Heart left ventricle (tissue), 16 donors: ENCODE data around the gene S100A14. TPM values are rescaled to one million over a fixed set of nuclear protein-coding genes. Genes with fewer than 3 reads are reported as not detected.
A peak's percentile ranks its signal among the peaks of the same experiment; 100 is the strongest.

Source experiments
- ATAC-seq, 4 donors: fragments of 200-7000 bp; cut with Tn5 transposase; one replicate each; pipeline ENCODE4 v1.9.1; 2020 to 2022; ENCODE audit warnings: moderate library complexity in 4 of 4, mild to moderate bottlenecking in 3 of 4, moderate number of reproducible peaks in 1 of 4
- DNase-seq, 5 donors: peaks; one replicate each; pipeline ENCODE4 v3.0.0-alpha.2; 2020
- H3K27ac ChIP-seq, 12 donors: fragments of 200-600 bp; sonication (generic) in 4 of 12; one replicate each; pipeline versions ENCODE4 v1.5.0 to v1.8.0; 2016 to 2022; ENCODE audit warnings: mild to moderate bottlenecking in 2 of 12
- H3K27me3 ChIP-seq, 9 donors: fragments of 200-600 bp; sonication (generic) in 2 of 9; one replicate each; pipeline versions ENCODE4 v1.5.1 to v1.8.0; 2016 to 2022; ENCODE audit warnings: mild to moderate bottlenecking in 3 of 9
- H3K36me3 ChIP-seq, 9 donors: fragments of 200-600 bp; sonication (generic) in 2 of 9; one replicate each; pipeline versions ENCODE4 v1.5.0 to v1.8.0; 2018 to 2022; ENCODE audit warnings: mild to moderate bottlenecking in 2 of 9
- H3K4me1 ChIP-seq, 12 donors: fragments of 200-600 bp; sonication (generic) in 4 of 12; one replicate each; pipeline versions ENCODE4 v1.5.0 to v1.8.0; 2016 to 2022; ENCODE audit warnings: mild to moderate bottlenecking in 3 of 12
- H3K4me3 ChIP-seq, 12 donors: fragments of 200-600 bp; sonication (generic) in 4 of 12; one replicate each; pipeline versions ENCODE4 v1.5.0 to v1.8.0; 2017 to 2022; ENCODE audit warnings: mild to moderate bottlenecking in 9 of 12, moderate library complexity in 4 of 12
- H3K9me3 ChIP-seq, 12 donors: fragments of 200-600 bp; sonication (generic) in 4 of 12; one replicate each; pipeline versions ENCODE4 v1.5.0 to v1.8.0; 2016 to 2022; ENCODE audit warnings: mild to moderate bottlenecking in 1 of 12
- POLR2A ChIP-seq, 2 donors: fragments of 450-650 bp; IDR thresholded peaks; one replicate each; pipeline ENCODE4 v1.6.1; 2017; ENCODE audit warnings: antibody characterized with exemption in 2 of 2, mild to moderate bottlenecking in 2 of 2, moderate library complexity in 2 of 2
- WGBS, 4 donors: extraction: QIAGEN DNeasy Blood & Tissue Kit in 2 of 4; methylation state at CpG; one replicate each; pipeline versions ENCODE4 v1.1.5 to v1.1.7; 2013 to 2018; 5-methylcytosine and 5-hydroxymethylcytosine counted together
- intact Hi-C, 10 donors: fragments of 100-400 bp; cut with DNase I; formaldehyde crosslinking; loops; one replicate each; pipeline versions ENCODE4 v1.11.1 to v1.14.2; 2022
- polyA plus RNA-seq, 2 donors: library from polyadenylated mRNA; stranded (reverse); fragments of 200-250 nt; gene quantifications; one replicate each; pipeline ENCODE4 v1.2.3, GENCODE V29; 2013
- total RNA-seq, 9 donors: library from RNA; depleted of rRNA in 2 of 9; stranded (reverse); fragments of >200 nt in 2 of 9; fragmentation: NEBNext Ultra II Directional in 3 of 9; extraction: Animal tissue kit (Norgen Biotek cat#: 25700) in 3 of 9; gene quantifications; one replicate each; pipeline versions ENCODE4 v1.1.0 to v1.2.4, GENCODE V29; 2016 to 2023
- TF ChIP-seq, protein P1 (sequence below), 12 donors: fragments of 200-600 bp; sonication (generic) in 4 of 12; IDR thresholded peaks; one replicate each; pipeline versions ENCODE4 v1.5.0 to v1.8.0; 2018 to 2022; ENCODE audit warnings: antibody characterized with exemption in 12 of 12, mild to moderate bottlenecking in 5 of 12
- donor health status: ischemic (EF 13 %, LVEDD 7.1; RV severe dilation, severe dysfunction).
- donor health status: healthy with polysubstance abuse.
- donor health status: DM: no; HTN: yes; CAD: no.
- donor health status: DM: no; HTN: no; CAD: no.
- donor health status: ischemic (EF 25% LVEDD 6.9; RV normal size, moderate dysfunction).
- donor health status: ischemic (EF 25% LVEDD 5.7; RV mildly dilated, moderate dysfunction).
- donor health status: healthy.
- donor health status: DM: yes; HTN: yes; CAD: no.
- donor health status: ischemic (EF 35%, LVEDD 5.7; RV mildly dilated, moderate dysfunction).
- donor health status: nonischemic (EF 11% LVEDD 7.7; RV severe dilation, severe dysfunction).
- donor health status: DM: yes; HTN: yes; CAD: no.
- donor health status: PGD.
- donor health status: ischemic (EF 29% LVEDD 5.4; RV normal size, mild dysfunction).
- donor health status: nonischemic (EF 23%, LVEDD 6.1; RV moderate dilation, normal function).

S100A14 gene
- total and polyA plus RNA-seq, 11 donors: 0.79 to 6.1 (median 3.9) TPM; not detected in 1

DNA sequence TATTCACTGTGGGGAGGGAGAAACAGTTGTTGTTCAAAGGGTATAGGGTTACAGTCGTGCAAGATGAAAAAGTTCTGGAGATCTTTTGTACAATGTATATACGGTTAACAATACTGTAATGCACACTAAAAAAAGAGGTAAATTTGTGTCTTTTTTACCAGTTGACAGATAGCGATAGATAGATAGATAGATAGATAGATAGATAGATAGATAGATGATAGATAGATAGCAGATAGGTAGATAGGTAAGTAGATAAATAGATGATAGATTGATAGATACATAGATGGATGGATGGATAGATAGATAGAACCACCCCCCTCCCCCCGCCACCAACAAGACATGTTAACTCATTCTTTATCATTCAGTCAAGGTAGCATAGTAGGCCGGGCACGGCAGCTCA lies 13.4 kb downstream of the S100A14 start:
- DNase-seq (no peak), ATAC-seq (no peak)
- intact Hi-C loops: loop anchor here in 1 of 10 donors (5.0 kb wide), 1 partner anchor 50 kb away; no protein-coding TSS in a partner anchor
- no peaks in the 10 kb centered on the region for H3K9me3 ChIP-seq
- H3K27ac ChIP-seq: no peak overlapping the region
- peaks cover 0 to 18% (median 6%) of the 10 kb centered on the region in 12 donors for H3K4me1 ChIP-seq
- 91 to 94% (median 92%) methylated on average over 6 of the region's 6 CpGs for WGBS, 4 donors
- H3K27me3 ChIP-seq: no peaks in the 10 kb centered on the region
- no peak overlapping the region for H3K4me3 ChIP-seq
- peaks cover 0 to 42% (median 23%) of the 10 kb centered on the region in 9 donors for H3K36me3 ChIP-seq
- TF ChIP-seq, protein P1, sequence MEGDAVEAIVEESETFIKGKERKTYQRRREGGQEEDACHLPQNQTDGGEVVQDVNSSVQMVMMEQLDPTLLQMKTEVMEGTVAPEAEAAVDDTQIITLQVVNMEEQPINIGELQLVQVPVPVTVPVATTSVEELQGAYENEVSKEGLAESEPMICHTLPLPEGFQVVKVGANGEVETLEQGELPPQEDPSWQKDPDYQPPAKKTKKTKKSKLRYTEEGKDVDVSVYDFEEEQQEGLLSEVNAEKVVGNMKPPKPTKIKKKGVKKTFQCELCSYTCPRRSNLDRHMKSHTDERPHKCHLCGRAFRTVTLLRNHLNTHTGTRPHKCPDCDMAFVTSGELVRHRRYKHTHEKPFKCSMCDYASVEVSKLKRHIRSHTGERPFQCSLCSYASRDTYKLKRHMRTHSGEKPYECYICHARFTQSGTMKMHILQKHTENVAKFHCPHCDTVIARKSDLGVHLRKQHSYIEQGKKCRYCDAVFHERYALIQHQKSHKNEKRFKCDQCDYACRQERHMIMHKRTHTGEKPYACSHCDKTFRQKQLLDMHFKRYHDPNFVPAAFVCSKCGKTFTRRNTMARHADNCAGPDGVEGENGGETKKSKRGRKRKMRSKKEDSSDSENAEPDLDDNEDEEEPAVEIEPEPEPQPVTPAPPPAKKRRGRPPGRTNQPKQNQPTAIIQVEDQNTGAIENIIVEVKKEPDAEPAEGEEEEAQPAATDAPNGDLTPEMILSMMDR (IDR thresholded peaks at IDR 0.05): no peak
- TF ChIP-seq POLR2A (IDR thresholded peaks at IDR 0.05): no peak

DNA sequence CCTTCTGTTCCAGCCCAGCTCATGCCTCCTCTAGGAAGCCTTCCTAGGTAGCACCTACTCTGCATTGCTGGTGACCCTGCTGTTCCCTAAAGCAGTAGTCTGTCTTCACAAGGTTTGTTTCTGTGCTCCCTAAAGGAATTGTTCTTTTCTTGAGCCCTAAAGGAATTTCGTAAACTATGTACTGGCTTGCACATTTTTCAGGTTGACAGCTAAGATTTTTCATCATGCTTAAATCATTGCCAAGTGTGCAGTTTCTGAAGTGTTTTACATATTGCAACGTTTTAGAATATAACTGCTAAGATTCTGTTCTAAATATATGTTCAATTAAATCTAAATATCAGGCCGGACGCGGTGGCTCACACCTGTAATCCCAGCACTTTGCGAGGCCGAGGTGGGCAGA lies 16.3 kb downstream of the S100A14 start:
- H3K27ac ChIP-seq: no peak overlapping the region
- H3K4me1 ChIP-seq: peaks cover 0 to 18% (median 0%) of the 10 kb centered on the region in 12 donors
- intact Hi-C loops: loop anchor here in 1 of 10 donors (5.0 kb wide), 1 partner anchor 52 kb away; no protein-coding TSS in a partner anchor
- no peak overlapping the region for H3K4me3 ChIP-seq
- WGBS, 4 donors: 88 to 94% (median 93%) methylated on average over 7 of the region's 7 CpGs
- TF ChIP-seq, protein P1 (IDR thresholded peaks at IDR 0.05): no peak
- no peak for TF ChIP-seq POLR2A (IDR thresholded peaks at IDR 0.05)
- no peak for ATAC-seq
- DNase-seq: no peak
- no peaks in the 10 kb centered on the region for H3K27me3 ChIP-seq
- peaks cover 0 to 15% (median 0%) of the 10 kb centered on the region in 9 donors for H3K36me3 ChIP-seq
- H3K9me3 ChIP-seq: no peaks in the 10 kb centered on the region

DNA sequence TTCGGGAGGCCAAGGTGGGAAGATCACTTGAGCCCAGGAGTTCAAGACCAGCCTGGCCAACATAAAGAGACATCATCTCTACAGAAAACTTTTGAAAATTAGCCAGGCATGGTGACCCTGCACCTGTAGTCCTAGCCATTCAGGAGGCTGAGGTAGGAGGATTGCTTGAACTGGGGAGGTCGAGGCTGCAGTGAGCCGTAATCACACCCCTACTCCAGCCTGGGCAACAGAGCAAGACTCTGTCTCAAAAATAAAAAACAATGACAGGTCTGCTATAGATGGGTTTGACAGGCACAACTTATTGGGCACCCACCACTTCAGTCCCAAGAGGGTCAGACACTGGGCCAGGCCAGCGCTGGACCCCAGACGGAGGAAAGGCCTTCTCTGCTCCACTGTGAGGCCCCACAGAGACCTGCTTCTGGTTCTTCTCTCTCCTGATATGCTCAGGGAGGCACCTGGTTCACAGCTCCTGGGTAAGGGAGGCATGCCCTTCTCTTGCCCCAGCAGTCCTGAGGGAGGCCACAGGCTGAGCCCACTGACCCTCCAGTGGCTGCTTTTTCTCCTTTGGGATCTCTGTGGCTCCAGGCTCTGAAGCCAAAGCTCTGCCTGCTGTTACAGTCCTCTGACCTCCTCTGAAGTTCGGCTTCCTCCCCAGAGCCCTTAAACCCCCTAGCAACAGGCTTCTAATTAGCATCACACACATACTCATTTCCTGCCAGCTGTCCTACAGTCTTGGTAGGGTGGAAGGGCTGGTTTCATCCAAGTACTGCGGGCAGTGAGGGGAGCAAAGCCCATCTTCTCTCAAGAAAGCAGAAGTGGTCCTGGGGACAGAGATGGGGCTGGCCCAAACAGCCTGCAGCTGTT lies 17.6 kb downstream of the S100A14 start:
- Histone ChIP-seq H3K9me3 (no peaks in the 10 kb centered on the region), H3K27me3 (no peaks in the 10 kb centered on the region), H3K4me3 (no peak overlapping the region), H3K27ac (peak overlapping the region in 6 of 12 donors; percentile 1 to 38 (median 28)), H3K36me3 (peaks cover 0 to 10% (median 0%) of the 10 kb centered on the region in 9 donors), H3K4me1 (peaks cover 0 to 18% (median 0%) of the 10 kb centered on the region in 12 donors)
- intact Hi-C loops: no loop called here
- ATAC-seq (peak in 3 of 4 donors; percentile 41 to 88 (median 56)), DNase-seq (no peak)
- WGBS, 4 donors: 57 to 78% (median 69%) methylated on average over 7 of the region's 7 CpGs
- TF ChIP-seq, protein P1 (IDR thresholded peaks at IDR 0.05): no peak
- TF ChIP-seq POLR2A (IDR thresholded peaks at IDR 0.05): no peak

DNA sequence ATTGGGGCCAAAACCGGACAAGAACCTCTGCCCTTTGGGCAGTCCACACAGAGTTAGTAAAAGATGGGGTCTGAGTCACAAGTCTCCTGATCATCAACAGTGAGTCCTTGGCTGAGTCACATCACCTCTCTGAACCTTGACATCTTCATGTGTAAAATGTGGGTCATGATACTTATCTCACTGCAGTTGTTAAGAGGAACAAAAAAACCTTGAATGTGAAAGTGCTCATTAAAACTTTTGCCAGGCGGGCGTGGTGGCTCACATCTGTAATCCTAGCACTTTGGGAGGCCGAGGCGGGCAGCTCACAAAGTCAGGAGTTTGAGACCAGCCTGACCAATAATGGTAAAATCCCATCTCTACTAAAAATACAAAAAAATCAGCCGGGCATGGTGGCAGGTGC lies 18.9 kb downstream of the S100A14 start:
- H3K27me3 ChIP-seq: no peaks in the 10 kb centered on the region
- ATAC-seq (no peak), DNase-seq (no peak)
- no peak for TF ChIP-seq POLR2A (IDR thresholded peaks at IDR 0.05)
- TF ChIP-seq, protein P1 (IDR thresholded peaks at IDR 0.05): no peak
- WGBS, 4 donors: 92 to 97% (median 95%) methylated on average over 6 of the region's 6 CpGs
- H3K4me3 ChIP-seq: no peak overlapping the region
- H3K27ac ChIP-seq: no peak overlapping the region
- H3K4me1 ChIP-seq: peaks cover 0 to 12% (median 0%) of the 10 kb centered on the region in 12 donors
- no peaks in the 10 kb centered on the region for H3K9me3 ChIP-seq
- intact Hi-C loops: no loop called here
- peaks cover 0 to 10% (median 0%) of the 10 kb centered on the region in 9 donors for H3K36me3 ChIP-seq
